Activated CD8-positive, alpha-beta memory T cell treated with anti-CD3 and anti-CD28 coated beads, Interleukin-2, amount 50 U/mL, for 48 hours (primary cell): ENCODE data around the gene COPS6.
"Not testable (repeated sequence)": the region's sequence is repeated elsewhere in the genome, so short reads cannot be mapped to it uniquely, and the experiment has no call there.

Experiments
- DNase-seq: peaks from one replicate; pipeline ENCODE4 v3.0.0-alpha.2; 2020

The COPS6 gene

GRCh38 chr7:100127866-100128636 lies 39.3 kb downstream of the COPS6 start:
- DNase-seq, result peak; percentile 74

DNA sequence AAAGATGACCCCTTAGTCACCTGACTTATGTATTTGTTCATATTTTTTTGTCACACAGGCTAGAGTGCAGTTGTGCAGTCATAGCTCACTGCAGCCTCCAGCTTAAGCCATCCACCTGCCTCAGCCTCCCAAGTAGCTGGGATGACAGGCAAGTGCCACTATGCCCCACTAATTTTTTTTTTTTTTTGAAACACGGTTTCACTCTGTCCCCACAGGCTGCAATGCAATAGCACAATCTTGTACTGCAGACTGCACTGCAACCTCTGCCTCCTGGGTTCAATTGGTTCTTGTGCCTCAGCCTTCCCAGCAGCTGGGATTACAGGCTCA lies 39.8 kb downstream of the COPS6 start:
- no peak for DNase-seq

- not testable (repeated sequence) for DNase-seq
These were observed 41.4 kb downstream of the COPS6 start for GRCh38 chr7:100130220-100130607.

DNA sequence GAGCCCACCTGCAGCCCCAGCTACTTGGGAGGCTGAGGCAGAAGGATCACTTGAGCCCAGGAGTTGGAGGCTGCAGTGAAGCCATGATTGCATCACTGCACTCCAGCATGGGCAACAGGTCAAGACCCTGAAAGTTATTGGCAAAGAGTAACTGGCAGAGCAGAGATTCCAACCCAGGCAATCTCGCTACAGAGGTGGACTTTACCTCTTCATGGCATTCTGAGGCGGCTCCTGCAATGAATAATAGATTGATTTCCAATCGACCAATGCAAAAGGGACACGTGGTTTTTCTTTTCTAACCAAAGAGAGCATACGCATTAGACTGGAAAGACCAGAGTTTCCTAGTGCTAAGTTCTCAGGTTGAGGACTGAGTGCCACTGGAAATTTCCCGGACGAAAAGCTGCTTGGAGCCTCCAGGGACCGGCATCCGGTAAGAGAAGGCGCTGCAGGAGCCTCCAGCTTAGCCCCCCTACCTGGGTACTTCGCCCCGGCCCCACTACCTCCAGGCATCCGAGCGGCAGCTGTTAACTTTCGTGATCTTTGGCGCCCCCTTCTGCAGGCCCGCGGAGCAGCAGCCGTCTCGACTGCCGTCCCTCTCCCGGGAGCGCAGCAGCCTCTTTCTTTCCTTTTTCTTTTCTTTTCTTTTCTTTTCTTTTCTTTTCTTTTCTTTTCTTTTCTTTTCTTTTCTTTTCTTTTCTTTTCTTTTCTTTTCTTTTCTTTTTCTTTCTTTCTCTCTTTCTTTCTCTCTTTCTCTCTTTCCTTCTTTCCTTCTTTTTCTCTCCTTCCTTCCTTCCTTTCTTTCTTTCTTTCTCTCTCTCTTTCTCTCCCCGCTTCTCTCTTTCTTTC lies 42.1 kb downstream of the COPS6 start:
- DNase-seq, result peak; percentile 90

DNA sequence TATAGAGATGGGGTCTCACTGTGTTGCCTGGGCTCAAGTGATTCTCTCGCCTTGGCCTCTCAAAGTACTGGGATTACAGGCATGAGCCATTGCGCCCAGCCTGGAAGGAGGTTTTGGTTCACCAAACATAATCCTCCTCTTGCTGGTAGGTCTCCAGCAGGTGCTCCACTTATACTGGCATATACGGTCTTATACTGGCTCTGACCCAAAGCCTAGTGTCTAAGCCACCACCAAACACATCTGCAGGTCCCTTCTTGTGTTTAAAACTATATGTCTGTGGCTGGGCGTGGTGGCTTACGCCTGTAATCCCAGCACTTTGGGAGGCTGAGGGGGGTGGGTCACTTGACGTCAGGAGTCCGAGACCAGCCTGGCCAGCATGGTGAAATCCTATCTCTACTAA lies 43.4 kb downstream of the COPS6 start:
- no peak for DNase-seq

- DNase-seq, result no peak
These were observed 44.0 kb downstream of the COPS6 start for GRCh38 chr7:100132697-100133151.

GRCh38 chr7:100137851-100138760 lies 49.3 kb downstream of the COPS6 start:
- no peak for DNase-seq

- DNase-seq, result no peak
These were observed 52.8 kb downstream of the COPS6 start for GRCh38 chr7:100141555-100141949.
